Measurements from ENCODE around the gene DBNDD2.

DNA sequence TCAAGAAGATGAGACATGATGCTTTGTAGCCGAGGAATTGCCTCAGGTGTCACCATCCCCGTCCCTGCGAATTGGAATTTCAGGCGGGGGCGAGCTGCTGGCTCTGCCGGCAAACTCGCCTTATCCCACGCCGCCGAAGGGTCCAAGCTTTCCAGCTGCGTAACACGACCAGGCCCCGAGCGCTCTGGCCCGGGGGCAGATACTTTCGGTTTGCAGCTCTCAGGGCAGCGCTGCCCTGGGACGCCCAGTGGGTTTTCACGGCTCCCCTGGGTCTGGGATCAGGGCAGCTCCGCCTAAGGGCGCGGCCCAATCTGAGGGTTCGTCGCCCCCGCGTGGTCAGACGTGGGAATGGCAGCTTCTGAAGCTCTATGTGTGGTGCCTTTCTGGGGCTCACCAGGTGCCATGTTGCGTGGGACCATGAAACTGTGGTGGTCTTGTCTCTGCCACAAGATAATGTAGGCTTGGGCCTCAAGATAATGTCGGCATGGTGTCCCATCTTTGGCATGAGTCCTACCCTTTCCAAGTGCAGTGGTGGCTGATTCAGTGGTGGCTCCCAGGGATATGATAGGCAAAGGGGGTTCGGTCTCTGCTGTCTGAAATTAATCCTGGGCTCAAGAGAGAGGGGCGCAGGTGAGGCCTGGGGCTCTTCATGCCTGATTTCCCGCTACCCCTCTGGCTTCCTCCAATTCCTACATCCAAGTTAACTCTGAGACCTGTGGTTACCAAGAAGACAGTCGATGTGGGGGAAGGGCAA is 28.8 kb downstream of the DBNDD2 start:
- TF ChIP-seq, protein P1, sequence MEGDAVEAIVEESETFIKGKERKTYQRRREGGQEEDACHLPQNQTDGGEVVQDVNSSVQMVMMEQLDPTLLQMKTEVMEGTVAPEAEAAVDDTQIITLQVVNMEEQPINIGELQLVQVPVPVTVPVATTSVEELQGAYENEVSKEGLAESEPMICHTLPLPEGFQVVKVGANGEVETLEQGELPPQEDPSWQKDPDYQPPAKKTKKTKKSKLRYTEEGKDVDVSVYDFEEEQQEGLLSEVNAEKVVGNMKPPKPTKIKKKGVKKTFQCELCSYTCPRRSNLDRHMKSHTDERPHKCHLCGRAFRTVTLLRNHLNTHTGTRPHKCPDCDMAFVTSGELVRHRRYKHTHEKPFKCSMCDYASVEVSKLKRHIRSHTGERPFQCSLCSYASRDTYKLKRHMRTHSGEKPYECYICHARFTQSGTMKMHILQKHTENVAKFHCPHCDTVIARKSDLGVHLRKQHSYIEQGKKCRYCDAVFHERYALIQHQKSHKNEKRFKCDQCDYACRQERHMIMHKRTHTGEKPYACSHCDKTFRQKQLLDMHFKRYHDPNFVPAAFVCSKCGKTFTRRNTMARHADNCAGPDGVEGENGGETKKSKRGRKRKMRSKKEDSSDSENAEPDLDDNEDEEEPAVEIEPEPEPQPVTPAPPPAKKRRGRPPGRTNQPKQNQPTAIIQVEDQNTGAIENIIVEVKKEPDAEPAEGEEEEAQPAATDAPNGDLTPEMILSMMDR (IDR thresholded peaks at IDR 0.05; ENCODE audit: low read depth, low read length, poor library complexity, severe bottlenecking) = peak; percentile 92
- no peak for TF ChIP-seq EZH2phosphoT487 (IDR thresholded peaks at IDR 0.05; ENCODE audit: borderline replicate concordance, low read length)

All from DOHH2 (cell line).